CD4-positive, alpha-beta T cell (primary cell): ENCODE data around the gene SERTAD3. TPM values are rescaled to one million over a fixed set of nuclear protein-coding genes. Genes with fewer than 3 reads are reported as not detected.

Source experiments
- ATAC-seq: fragments of 200-7000 bp; cut with Tn5 transposase; one replicate; pipeline ENCODE4 v1.10.0; 2022; ENCODE audit warnings: mild to moderate bottlenecking; ENCODE audit not compliant: poor library complexity
- CTCF ChIA-PET: fragments of 350-600 bp; sonication (Branson Sonifier 250); formaldehyde crosslinking; loops from one replicate; lab custom pipeline; 2021; ENCODE audit warnings: antibody characterized with exemption, inconsistent platforms; lab: Charles Lee
- POLR2A ChIA-PET: fragments of 350-600 bp; sonication (Branson Sonifier 250); formaldehyde crosslinking; loops from one replicate; lab custom pipeline; 2021; ENCODE audit warnings: antibody characterized with exemption, inconsistent platforms; lab: Charles Lee
- DNase-seq, 14 experiments: peaks; one replicate each; pipeline ENCODE4 v3.0.0-alpha.2; 2013 to 2020; ENCODE audit warnings: mixed read lengths in 2 of 14
- H3K27ac ChIP-seq, 2 donors: one replicate each; pipeline versions ENCODE4 v1.5.1 to v1.7.0; 2013; ENCODE audit warnings: low read length in 2 of 2, low read depth in 1 of 2, mild to moderate bottlenecking in 1 of 2
- H3K27me3 ChIP-seq, 2 experiments: 1 replicate in 1 of 2; 2 replicates in 1 of 2; pipeline versions ENCODE4 v1.6.1 to v1.7.0; 2013; ENCODE audit warnings: low read length in 2 of 2, control low read depth in 1 of 2, mild to moderate bottlenecking in 1 of 2, moderate library complexity in 1 of 2; ENCODE audit not compliant: insufficient read depth in 2 of 2, control insufficient read depth in 1 of 2
- H3K36me3 ChIP-seq: one replicate; pipeline ENCODE4 v1.6.1; 2013; ENCODE audit warnings: low read length, control low read depth; ENCODE audit not compliant: insufficient read depth
- H3K4me1 ChIP-seq: one replicate; pipeline ENCODE4 v1.6.1; 2013; ENCODE audit warnings: low read length, control low read depth; ENCODE audit not compliant: insufficient read depth
- H3K4me3 ChIP-seq: one replicate; pipeline ENCODE4 v1.5.1; 2013; ENCODE audit warnings: mild to moderate bottlenecking, low read length, moderate library complexity
- H3K9me3 ChIP-seq, 2 experiments: 1 replicate in 1 of 2; 2 replicates in 1 of 2; pipeline versions ENCODE4 v1.6.1 to v1.7.0; 2013; ENCODE audit warnings: low read length in 2 of 2, mild to moderate bottlenecking in 2 of 2, control low read depth in 1 of 2, moderate library complexity in 1 of 2; ENCODE audit not compliant: control insufficient read depth in 1 of 2, insufficient read depth in 1 of 2
- H3K27ac Mint-ChIP-seq: one replicate; pipeline ENCODE4 v1.8.0; 2020; ENCODE audit warnings: mixed read lengths
- H3K27me3 Mint-ChIP-seq: one replicate; pipeline ENCODE4 v1.8.0; 2021; ENCODE audit warnings: mixed read lengths
- H3K36me3 Mint-ChIP-seq: one replicate; pipeline ENCODE4 v1.8.0; 2021; ENCODE audit warnings: low read depth, mixed read lengths
- H3K4me1 Mint-ChIP-seq: one replicate; pipeline ENCODE4 v1.8.0; 2021; ENCODE audit warnings: low read depth, mixed read lengths
- H3K4me3 Mint-ChIP-seq: one replicate; pipeline ENCODE4 v1.8.0; 2020; ENCODE audit warnings: mild to moderate bottlenecking, mixed read lengths
- H3K9me3 Mint-ChIP-seq: one replicate; pipeline ENCODE4 v1.8.0; 2020; ENCODE audit warnings: mixed read lengths
- CTCF ChIP-seq: fragments of 200-600 bp; IDR thresholded peaks from one replicate; pipeline ENCODE4 v1.8.0; 2022; ENCODE audit warnings: antibody characterized with exemption, mild to moderate bottlenecking
- intact Hi-C, 2 experiments: fragments of 100-400 bp; cut with DNase I in 1 of 2; cut with micrococcal nuclease in 1 of 2; formaldehyde crosslinking; loops; one replicate each; pipeline versions ENCODE4 v1.15.1 to v1.9.0; 2023 to 2025; cut with DNase I, micrococcal nuclease
- total RNA-seq, 174 experiments: library from RNA in 2 of 174; stranded (reverse) in 2 of 174; gene quantifications; one replicate each; pipeline ENCODE4 v1.2.3 and lab custom pipeline; 2021 to 2026

SERTAD3 gene
- total RNA-seq, 2 experiments from 2014 or later, result 17.4 to 19.2 TPM

DNA sequence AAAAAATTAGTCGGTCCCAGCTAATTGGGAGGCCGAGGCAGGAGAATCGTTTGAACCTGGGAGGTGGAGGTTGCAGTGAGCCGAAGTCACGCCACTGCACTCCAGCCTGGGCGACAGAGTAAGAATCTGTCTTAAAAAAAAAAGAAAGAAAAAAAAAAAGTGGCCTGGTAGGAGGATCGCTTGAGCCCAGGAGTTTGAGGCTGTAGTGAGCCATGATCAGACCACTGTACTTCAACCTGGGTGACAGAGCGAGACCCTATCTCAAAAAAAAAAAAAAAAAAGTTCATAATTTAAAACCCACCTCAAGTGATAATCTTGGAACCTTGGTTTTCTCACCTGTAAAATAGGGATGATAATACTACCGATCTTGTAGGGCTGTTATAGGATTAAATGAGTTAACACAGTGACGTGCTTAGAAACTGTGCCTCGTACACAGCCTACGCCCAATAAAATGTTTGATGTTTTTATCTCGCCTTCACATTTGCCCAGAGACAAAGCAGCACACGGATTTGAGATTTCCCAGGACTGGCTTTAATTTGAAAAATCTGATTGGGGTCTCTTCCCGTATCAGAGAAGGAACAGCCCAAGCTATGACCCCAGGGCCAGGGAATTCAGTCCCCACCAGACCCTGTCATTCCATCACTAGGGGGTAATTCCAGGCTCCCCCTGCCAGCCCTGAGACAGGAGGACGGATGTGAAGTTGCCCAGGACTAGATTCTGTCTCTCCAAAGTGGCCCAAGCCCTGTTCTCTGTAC, 22.0 kb downstream of the SERTAD3 start:
- Mint-ChIP-seq H3K27me3 (no peaks in the 10 kb centered on the region), H3K9me3 (no peaks in the 10 kb centered on the region), H3K4me1 (peaks cover 41% of the 10 kb centered on the region), H3K36me3 (peaks cover 23% of the 10 kb centered on the region), H3K4me3 (peak overlapping the region; percentile 93), H3K27ac (peak overlapping the region; percentile 91)
- no peaks in the 10 kb centered on the region for H3K27me3 ChIP-seq
- H3K9me3 ChIP-seq, result no peaks in the 10 kb centered on the region
- peaks cover 11% of the 10 kb centered on the region for H3K36me3 ChIP-seq
- H3K4me1 ChIP-seq, result peaks cover 52% of the 10 kb centered on the region
- DNase-seq (no peak), ATAC-seq (no peak)
- ChIA-PET POLR2A (interaction anchor here (1.7 to 6.3 kb wide), 5 partner anchors 12 to 43 kb away, joined by 7 to 71 read pairs (median 31); partner anchors contain the start of genes BLVRB, SERTAD3 and SPTBN4), CTCF (interaction anchor here (2.0 to 2.2 kb wide), 2 partner anchors 21 to 43 kb away, joined by 20 to 32 read pairs; partner anchors contain the start of genes BLVRB, SERTAD3 and SPTBN4)
- H3K4me3 ChIP-seq, result peak overlapping the region; percentile 94
- intact Hi-C loops, result loop anchor here (1.0 to 10.0 kb wide), 6 partner anchors 22 to 587 kb away; partner anchors contain the start of genes BLVRB (in 1 of the 2), DYRK1B (in 1 of the 2), LTBP4 (in 1 of the 2) and SERTAD3 (in 1 of the 2)
- H3K27ac ChIP-seq, result peak overlapping the region; percentile 83 to 90
- no peak for TF ChIP-seq CTCF

GRCh38 chr19:40420766-40421765, 23.1 kb downstream of the SERTAD3 start:
- H3K4me1 Mint-ChIP-seq, result peaks cover 41% of the 10 kb centered on the region
- no peaks in the 10 kb centered on the region for H3K27me3 Mint-ChIP-seq
- ATAC-seq (peak; percentile 35), DNase-seq (peak; percentile 55 to 82 (median 68))
- CTCF ChIA-PET, result interaction anchor here (0.7 to 2.2 kb wide), 20 partner anchors 12 to 1694 kb away, joined by 3 to 32 read pairs (median 4); partner anchors contain the start of genes BLVRB, C19orf47, LTBP4 and PLD3
- peak overlapping the region; percentile 93 for H3K4me3 Mint-ChIP-seq
- H3K9me3 Mint-ChIP-seq, result no peaks in the 10 kb centered on the region
- peak; percentile 98 for TF ChIP-seq CTCF
- H3K36me3 Mint-ChIP-seq, result peaks cover 23% of the 10 kb centered on the region
- Histone ChIP-seq H3K27me3 (no peaks in the 10 kb centered on the region), H3K4me3 (peak overlapping the region; percentile 94), H3K27ac (peak overlapping the region; percentile 83 to 90), H3K9me3 (no peaks in the 10 kb centered on the region), H3K4me1 (peaks cover 52% of the 10 kb centered on the region), H3K36me3 (peaks cover 11% of the 10 kb centered on the region)
- POLR2A ChIA-PET, result interaction anchor here (0.6 to 6.3 kb wide), 17 partner anchors 12 to 1128 kb away, joined by 3 to 71 read pairs (median 4); partner anchors contain the start of genes AKT2, BLVRB, C19orf47 and PLD3
- peak overlapping the region; percentile 91 for H3K27ac Mint-ChIP-seq
- intact Hi-C loops, result loop anchor here (1.0 to 10.0 kb wide), 6 partner anchors 23 to 586 kb away; partner anchors contain the start of genes BLVRB (in 1 of the 2), DYRK1B (in 1 of the 2), LTBP4 (in 1 of the 2) and SERTAD3 (in 1 of the 2)
